Breast epithelium (tissue), 4 donors: ENCODE data around the gene DLK1. TPM values are rescaled to one million over a fixed set of nuclear protein-coding genes. Genes with fewer than 3 reads are reported as not detected.

Experiments
- DNase-seq, 2 donors: peaks; one replicate each; pipeline ENCODE4 v3.0.0-alpha.2; 2019; ENCODE audit warnings: low spot score in 2 of 2
- H3K27ac ChIP-seq, 2 donors: fragments of 200-600 bp; sonication (generic) in 1 of 2; one replicate each; pipeline ENCODE4 v1.5.1; 2016 to 2019; ENCODE audit warnings: mild to moderate bottlenecking in 1 of 2
- H3K27me3 ChIP-seq, 2 donors: fragments of 200-600 bp; sonication (generic) in 1 of 2; one replicate each; pipeline versions ENCODE4 v1.5.1 to v1.6.0; 2017 to 2019; ENCODE audit warnings: control low read depth in 1 of 2, mild to moderate bottlenecking in 1 of 2
- H3K36me3 ChIP-seq: fragments of 200-600 bp; one replicate; pipeline ENCODE4 v1.5.1; 2019
- H3K4me1 ChIP-seq, 2 donors: fragments of 200-600 bp; sonication (generic); one replicate each; pipeline ENCODE4 v1.5.1; 2016 to 2019; ENCODE audit warnings: control low read depth in 1 of 2
- H3K4me3 ChIP-seq, 3 donors: fragments of 200-600 bp; sonication (generic); 1 replicate in 2 of 3; 2 replicates in 1 of 3; pipeline ENCODE4 v1.5.1; 2016 to 2019; ENCODE audit warnings: mild to moderate bottlenecking in 3 of 3, moderate library complexity in 2 of 3
- H3K9me3 ChIP-seq, 2 donors: fragments of 200-600 bp; sonication (generic) in 1 of 2; one replicate each; pipeline ENCODE4 v1.5.1; 2016 to 2019; ENCODE audit warnings: control low read depth in 1 of 2
- CTCF ChIP-seq, 3 donors: fragments of 450-650 bp; IDR thresholded peaks; one replicate each; pipeline ENCODE4 v1.5.1; 2016 to 2017; ENCODE audit warnings: antibody characterized with exemption in 3 of 3, mild to moderate bottlenecking in 3 of 3, moderate library complexity in 3 of 3
- POLR2A ChIP-seq: fragments of 450-650 bp; IDR thresholded peaks from one replicate; pipeline ENCODE4 v1.6.1; 2016; ENCODE audit warnings: antibody characterized with exemption, mild to moderate bottlenecking, moderate library complexity
- POLR2AphosphoS5 ChIP-seq, 3 donors: sonication (generic); formaldehyde crosslinking; IDR thresholded peaks; one replicate each; pipeline ENCODE4 v1.6.1; 2017; ENCODE audit warnings: antibody characterized with exemption in 3 of 3
- intact Hi-C: fragments of 100-400 bp; cut with DNase I; formaldehyde crosslinking; loops from one replicate; pipeline ENCODE4 v1.15.1; 2023; ENCODE audit warnings: low total_unique reads
- total RNA-seq, 3 donors: library from RNA; depleted of rRNA; stranded (reverse); fragments of >200 nt; gene quantifications; one replicate each; pipeline ENCODE4 v1.1.0, GENCODE V29; 2016

The DLK1 gene
- total RNA-seq, 3 donors from 2014 or later: 1.2 to 5.2 TPM; not detected in 1

GRCh38 chr14:100679707-100680438 is 46.8 kb upstream of the DLK1 start:
- TF ChIP-seq CTCF (IDR thresholded peaks at IDR 0.05) (no peak), POLR2AphosphoS5 (IDR thresholded peaks at IDR 0.05) (no peak), POLR2A (no peak)
- Histone ChIP-seq H3K4me1 (peaks cover 0 to 10% of the 10 kb centered on the region in 2 donors), H3K27me3 (no peaks in the 10 kb centered on the region), H3K4me3 (no peak overlapping the region), H3K36me3 (no peaks in the 10 kb centered on the region), H3K9me3 (no peaks in the 10 kb centered on the region), H3K27ac (peak overlapping the region; percentile 73 to 91)
- DNase-seq: peak in 1 of 2 donors; percentile 43
- intact Hi-C loops: no loop called here

- Histone ChIP-seq H3K4me1 (peaks cover 0 to 10% of the 10 kb centered on the region in 2 donors), H3K4me3 (no peak overlapping the region), H3K36me3 (no peaks in the 10 kb centered on the region), H3K27ac (peak overlapping the region; percentile 73 to 91), H3K27me3 (no peaks in the 10 kb centered on the region), H3K9me3 (no peaks in the 10 kb centered on the region)
- intact Hi-C loops: no loop called here
- no peak for TF ChIP-seq CTCF (IDR thresholded peaks at IDR 0.05)
- TF ChIP-seq POLR2A: no peak
- no peak for TF ChIP-seq POLR2AphosphoS5 (IDR thresholded peaks at IDR 0.05)
- no peak for DNase-seq
Observed at GRCh38 chr14:100680439-100681051, 46.1 kb upstream of the DLK1 start.

GRCh38 chr14:100681111-100681510 is 45.6 kb upstream of the DLK1 start:
- intact Hi-C loops: no loop called here
- no peaks in the 10 kb centered on the region for H3K9me3 ChIP-seq
- no peaks in the 10 kb centered on the region for H3K36me3 ChIP-seq
- H3K4me1 ChIP-seq: peaks cover 0 to 10% of the 10 kb centered on the region in 2 donors
- H3K27ac ChIP-seq: peak overlapping the region; percentile 73 to 91
- no peak for DNase-seq
- H3K27me3 ChIP-seq: no peaks in the 10 kb centered on the region
- no peak for TF ChIP-seq POLR2A
- no peak for TF ChIP-seq POLR2AphosphoS5 (IDR thresholded peaks at IDR 0.05)
- TF ChIP-seq CTCF (IDR thresholded peaks at IDR 0.05): no peak
- H3K4me3 ChIP-seq: no peak overlapping the region

GRCh38 chr14:100682749-100683148 is 43.9 kb upstream of the DLK1 start:
- Histone ChIP-seq H3K27ac (no peak overlapping the region), H3K4me3 (no peak overlapping the region), H3K27me3 (no peaks in the 10 kb centered on the region), H3K36me3 (no peaks in the 10 kb centered on the region), H3K4me1 (peaks cover 0 to 5% of the 10 kb centered on the region in 2 donors), H3K9me3 (no peaks in the 10 kb centered on the region)
- intact Hi-C loops: no loop called here
- TF ChIP-seq POLR2AphosphoS5 (IDR thresholded peaks at IDR 0.05): no peak
- TF ChIP-seq CTCF (IDR thresholded peaks at IDR 0.05): no peak
- TF ChIP-seq POLR2A: no peak
- DNase-seq: no peak

- H3K4me3 ChIP-seq: no peak overlapping the region
- DNase-seq: no peak
- no peaks in the 10 kb centered on the region for H3K27me3 ChIP-seq
- H3K4me1 ChIP-seq: no peaks in the 10 kb centered on the region
- H3K27ac ChIP-seq: no peak overlapping the region
- no peaks in the 10 kb centered on the region for H3K9me3 ChIP-seq
- intact Hi-C loops: no loop called here
- H3K36me3 ChIP-seq: no peaks in the 10 kb centered on the region
- TF ChIP-seq POLR2A: no peak
- TF ChIP-seq POLR2AphosphoS5 (IDR thresholded peaks at IDR 0.05): no peak
- TF ChIP-seq CTCF (IDR thresholded peaks at IDR 0.05): no peak
Observed at GRCh38 chr14:100683578-100683977, 43.1 kb upstream of the DLK1 start.
